Astrocyte (in vitro differentiated cells and primary cell): Measurements from ENCODE around the gene DHRS4.

ENCODE experiments used
- EZH2 ChIP-seq: IDR thresholded peaks from 2 replicates; pipeline ENCODE4 v1.6.1; 2012; ENCODE audit warnings: mild to moderate bottlenecking, low read length, inconsistent platforms; ENCODE audit not compliant: insufficient read depth
- TF ChIP-seq, protein P1 (sequence below): IDR thresholded peaks from 2 replicates; pipeline ENCODE4 v1.5.1; 2011; ENCODE audit warnings: low read depth, mild to moderate bottlenecking, inconsistent platforms, low read length, moderate library complexity; ENCODE audit not compliant: insufficient read depth

DNA sequence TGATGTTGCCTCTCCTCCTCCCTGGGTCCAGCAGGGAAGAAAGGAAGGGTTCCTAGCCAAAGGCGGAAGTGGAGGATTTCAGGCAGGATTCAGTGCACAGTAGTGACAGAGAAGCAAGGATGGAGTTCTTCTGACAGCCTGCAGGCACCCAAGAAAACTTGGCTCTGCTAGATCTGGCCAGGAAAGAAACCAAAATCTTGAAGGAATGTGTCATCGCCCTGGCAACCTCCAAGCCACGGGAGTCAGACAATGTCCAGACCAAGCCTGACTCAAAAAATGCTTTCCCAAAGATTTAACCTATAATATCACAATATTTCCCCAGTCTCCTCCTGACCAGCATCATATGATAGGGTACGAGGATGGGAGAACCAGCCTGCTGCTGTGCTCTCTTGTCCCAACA, 22.8 kb upstream of the DHRS4 start:
- TF ChIP-seq, protein P1, sequence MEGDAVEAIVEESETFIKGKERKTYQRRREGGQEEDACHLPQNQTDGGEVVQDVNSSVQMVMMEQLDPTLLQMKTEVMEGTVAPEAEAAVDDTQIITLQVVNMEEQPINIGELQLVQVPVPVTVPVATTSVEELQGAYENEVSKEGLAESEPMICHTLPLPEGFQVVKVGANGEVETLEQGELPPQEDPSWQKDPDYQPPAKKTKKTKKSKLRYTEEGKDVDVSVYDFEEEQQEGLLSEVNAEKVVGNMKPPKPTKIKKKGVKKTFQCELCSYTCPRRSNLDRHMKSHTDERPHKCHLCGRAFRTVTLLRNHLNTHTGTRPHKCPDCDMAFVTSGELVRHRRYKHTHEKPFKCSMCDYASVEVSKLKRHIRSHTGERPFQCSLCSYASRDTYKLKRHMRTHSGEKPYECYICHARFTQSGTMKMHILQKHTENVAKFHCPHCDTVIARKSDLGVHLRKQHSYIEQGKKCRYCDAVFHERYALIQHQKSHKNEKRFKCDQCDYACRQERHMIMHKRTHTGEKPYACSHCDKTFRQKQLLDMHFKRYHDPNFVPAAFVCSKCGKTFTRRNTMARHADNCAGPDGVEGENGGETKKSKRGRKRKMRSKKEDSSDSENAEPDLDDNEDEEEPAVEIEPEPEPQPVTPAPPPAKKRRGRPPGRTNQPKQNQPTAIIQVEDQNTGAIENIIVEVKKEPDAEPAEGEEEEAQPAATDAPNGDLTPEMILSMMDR = no peak
- no peak for TF ChIP-seq EZH2
